ENCODE measurements around the gene FKBP15.
"Not testable (repeated sequence)": the region's sequence is repeated elsewhere in the genome, so short reads cannot be mapped to it uniquely, and the experiment has no call there.

The FKBP15 gene

DNA sequence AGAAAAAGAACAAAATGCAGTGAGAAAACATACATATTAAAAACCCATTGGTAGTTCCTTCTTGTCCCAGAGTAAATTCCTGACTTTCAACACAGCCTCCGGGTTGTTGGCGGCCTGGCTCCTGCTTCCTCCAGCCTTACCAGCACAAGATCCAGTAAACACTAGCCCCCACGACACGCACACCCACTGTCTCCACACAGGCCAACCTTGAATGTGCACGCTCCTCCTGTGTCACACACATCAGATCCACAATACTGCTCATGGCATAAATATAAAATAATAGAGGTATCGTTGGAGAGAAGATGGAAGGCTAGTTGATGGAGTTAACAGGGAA lies 72.7 kb downstream of the FKBP15 start:
- no peak for DNase-seq (ENCODE audit: low read depth in 2 of 2)

DNA sequence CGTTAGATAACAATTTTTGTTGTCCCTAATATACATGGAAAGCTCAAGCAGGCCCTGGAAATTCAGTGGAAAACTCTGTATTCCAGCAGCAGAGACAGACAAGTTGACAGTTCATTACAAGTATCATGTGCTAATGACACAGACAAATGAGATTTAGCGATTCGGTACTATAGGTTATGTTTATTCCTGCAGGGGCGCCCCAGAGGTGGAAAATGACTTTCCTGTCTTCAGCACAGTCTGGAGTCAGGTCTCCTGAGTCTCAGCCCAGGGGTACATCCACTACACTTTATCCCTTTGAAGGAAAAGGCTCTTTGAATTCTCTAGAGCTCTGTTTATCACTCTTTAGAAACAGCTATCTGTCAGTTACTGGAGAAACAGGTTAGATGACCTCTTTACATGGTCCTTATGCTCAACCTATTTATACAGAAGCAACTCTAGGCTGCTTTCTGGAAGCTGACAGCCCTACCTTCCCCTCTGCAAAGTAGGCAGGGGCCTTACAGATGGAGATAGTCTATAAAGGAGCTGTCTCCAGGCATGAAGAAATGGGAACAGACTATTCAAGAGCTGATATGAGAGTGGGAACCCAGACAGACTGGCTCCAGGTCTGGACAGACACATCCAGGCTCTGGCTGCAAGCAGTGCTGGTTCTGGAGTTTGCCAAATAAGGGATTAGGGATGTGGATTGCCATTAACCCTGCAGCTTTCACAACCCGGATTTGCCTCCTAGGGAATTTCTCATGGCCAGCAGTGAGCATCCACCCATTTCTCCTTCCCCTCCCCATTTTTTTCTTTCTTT lies 77.4 kb downstream of the FKBP15 start:
- DNase-seq (ENCODE audit: low read depth in 2 of 2) = no peak

DNA sequence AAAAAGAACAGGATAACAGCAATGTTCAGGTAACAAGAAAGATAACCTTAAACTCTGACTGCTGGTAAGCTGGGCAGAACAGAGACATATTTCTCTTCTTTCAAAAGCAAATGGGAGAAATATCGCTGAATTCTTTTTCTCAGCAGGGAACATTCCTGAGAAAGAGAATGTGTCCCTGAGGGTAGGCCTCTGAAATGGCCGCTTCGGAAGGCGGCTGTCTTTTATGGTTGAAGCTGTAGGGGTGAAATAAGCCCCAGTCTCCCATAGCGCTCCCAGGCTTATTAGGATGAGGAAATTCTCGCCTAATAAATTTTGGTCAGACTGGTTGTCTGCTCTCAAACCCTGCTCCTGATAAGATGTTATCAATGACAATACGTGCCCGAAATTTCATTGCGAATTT lies 80.2 kb downstream of the FKBP15 start:
- not testable (repeated sequence) for DNase-seq (ENCODE audit: low read depth in 2 of 2)

DNA sequence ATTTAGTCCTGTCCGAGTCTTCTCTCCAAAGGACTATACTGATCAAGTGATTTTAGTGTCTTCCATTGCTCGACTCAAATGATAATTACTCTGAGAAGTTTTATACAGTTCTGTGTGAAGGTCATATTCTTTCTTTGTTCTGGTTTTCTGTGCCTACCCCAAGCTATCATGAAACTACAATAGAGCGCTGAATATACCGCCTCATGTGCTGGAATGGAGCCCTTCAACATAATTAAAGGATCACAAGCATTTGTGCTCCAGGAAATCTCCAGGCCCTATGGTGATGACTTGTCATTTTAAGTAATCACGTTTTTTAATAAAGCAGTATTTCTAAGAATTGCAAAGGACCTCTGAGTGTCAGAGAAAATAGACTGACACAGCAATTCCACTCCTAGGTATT lies 81.1 kb downstream of the FKBP15 start:
- no peak for DNase-seq (ENCODE audit: low read depth in 2 of 2)

DNA sequence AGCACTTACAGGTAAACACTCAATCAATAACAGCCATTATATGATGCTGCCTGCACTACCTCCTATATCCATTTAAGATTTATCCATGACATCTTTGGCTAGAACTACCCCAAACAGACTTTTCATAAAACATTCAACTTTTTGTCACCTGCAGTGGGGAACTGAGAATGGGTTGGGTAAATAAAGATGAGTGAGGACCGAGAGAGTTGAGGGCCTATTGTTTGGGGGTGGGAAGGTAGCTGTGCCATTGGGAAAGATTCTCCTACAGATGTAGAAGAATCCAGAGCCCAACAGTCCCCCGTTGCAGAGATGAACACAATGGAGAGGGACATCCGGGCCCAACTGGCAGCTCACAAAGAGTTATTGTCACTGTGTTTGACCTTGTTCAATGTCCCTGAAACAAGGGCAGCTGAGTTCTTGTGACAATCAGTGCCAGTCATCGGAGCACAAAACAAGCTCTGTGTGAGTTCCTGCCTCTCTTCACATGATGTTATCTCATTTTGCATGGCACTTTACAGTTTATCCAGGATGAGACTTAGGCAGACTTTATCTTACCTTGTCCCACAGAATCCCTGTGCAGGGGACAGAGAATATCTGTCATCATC lies 81.8 kb downstream of the FKBP15 start:
- no peak for DNase-seq (ENCODE audit: low read depth in 2 of 2)

DNA sequence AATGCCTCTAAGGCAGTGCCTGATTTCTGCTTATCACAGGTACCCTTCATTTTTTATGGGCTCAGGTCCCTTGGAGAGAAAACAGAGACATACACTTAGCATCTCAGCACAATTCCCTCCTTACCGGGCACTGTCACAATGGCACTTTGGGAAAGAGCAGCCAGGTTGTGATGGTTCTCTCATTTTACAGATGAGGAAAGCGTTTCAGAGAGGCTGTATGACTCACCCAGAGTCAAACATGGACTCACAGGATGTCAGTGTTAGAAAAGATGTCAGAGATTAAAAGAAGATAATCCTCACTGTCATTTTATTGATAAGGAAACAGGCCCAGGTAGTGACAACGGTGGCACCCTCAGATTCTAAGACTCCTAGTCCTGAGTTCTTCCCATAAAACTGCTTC lies 82.3 kb downstream of the FKBP15 start:
- DNase-seq (ENCODE audit: low read depth in 2 of 2) = no peak

DNA sequence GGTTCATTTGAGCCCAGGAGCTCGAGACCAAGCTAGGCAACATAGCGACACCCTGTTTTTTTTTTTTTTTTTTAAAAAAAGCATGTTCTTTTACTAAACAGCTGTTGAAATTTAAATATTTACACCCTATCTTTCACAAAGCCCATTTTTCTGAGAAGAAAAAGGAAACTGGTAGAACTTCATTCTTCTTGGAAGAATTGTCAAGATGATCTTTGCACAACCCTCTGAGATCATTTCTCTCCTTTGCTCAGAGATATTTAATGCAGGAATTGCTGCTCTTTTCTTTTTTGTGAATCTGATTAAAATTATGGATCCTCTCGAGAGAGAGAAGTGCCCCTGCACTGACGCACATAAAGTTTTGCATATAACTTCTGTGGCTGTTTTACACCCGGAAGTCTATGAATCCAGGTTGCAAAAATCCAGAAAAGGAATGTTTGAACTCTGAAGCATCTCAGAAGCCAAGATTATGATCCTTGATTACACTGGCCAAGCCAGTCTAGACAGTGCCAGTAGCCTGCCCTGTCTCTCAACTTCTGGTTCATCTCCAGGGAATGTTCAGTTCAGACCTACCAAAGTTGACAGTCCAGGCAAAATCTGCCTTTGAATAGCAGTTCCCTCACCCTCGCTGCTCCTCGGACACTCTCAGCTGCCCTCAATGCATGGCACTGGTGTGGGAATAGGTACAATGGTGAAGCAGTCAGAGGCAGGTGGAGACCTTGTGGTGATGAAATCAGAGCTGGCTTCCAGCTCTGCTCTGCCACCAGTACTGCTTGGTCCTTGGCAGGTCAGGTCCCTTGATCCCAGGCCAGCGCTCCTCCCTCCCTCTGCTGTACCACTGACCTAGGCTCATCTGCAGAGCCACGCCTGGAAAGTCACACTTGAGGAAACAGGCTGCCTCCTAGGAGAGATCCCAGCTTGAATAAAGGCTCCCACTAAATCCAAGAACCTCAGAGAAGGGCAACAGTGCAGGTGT lies 83.6 kb downstream of the FKBP15 start:
- no peak for DNase-seq (ENCODE audit: low read depth in 2 of 2)

DNA sequence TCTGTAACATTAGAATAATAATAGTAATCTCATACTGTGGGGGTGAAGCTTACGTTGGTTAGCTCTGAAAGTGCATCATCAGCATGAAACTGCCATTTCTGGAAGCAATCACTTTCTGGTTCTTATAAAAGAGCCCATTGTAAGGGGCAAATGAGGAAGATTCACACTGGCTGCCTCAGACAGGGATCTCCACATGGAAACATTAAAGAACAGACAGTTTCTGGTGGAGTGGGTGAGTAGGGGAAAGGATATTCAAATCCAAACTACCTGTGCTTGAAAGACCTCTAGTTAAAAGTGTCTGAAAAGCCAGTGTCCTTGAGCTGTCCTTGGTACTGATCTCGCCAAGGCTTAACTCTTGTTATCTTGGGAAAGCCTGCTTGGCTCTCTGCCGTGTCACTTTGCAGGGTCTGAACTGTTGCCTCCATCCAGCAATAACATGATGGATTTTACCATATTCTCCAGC lies 89.4 kb downstream of the FKBP15 start:
- no peak for DNase-seq (ENCODE audit: low read depth in 2 of 2)

DNA sequence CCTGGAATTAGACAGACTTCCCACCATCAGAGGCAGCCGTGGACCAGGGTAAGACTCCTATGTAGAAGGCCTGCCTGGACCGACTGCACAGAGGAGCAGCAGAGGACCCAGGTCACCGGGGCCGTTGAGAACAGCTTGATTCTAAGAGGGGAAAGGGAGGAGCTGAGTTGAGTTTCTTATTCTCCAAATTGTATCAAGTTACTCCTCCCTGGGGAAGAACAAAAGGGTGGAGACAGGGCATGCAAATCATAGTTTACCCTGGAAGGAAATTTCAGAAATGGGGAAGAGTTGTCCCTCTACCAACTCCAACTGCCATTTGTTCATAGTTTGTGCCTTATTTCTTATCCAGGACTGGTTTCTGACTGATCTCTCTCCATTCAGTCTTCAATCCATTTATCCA lies 91.2 kb downstream of the FKBP15 start:
- no peak for DNase-seq (ENCODE audit: low read depth in 2 of 2)

DNA sequence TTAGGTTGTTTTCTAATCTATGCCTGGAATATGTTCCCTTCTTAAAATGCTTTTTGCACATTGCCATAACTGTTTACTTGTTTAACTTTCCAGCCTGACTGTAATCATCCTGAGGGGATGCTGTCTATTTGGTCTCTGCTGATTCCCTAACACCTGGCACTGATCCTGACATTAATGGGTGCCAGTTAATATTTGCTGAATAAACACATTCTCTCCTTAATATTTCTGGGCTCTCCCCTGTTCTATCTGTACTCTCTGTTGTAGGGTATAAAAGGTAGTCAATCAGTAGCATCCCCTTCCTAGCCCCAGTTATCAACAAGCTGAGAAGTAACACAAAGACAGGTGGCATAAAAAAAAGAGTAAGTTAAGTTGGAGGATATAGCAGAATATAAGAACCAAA lies 91.6 kb downstream of the FKBP15 start:
- DNase-seq (ENCODE audit: low read depth in 2 of 2) = no peak

DNA sequence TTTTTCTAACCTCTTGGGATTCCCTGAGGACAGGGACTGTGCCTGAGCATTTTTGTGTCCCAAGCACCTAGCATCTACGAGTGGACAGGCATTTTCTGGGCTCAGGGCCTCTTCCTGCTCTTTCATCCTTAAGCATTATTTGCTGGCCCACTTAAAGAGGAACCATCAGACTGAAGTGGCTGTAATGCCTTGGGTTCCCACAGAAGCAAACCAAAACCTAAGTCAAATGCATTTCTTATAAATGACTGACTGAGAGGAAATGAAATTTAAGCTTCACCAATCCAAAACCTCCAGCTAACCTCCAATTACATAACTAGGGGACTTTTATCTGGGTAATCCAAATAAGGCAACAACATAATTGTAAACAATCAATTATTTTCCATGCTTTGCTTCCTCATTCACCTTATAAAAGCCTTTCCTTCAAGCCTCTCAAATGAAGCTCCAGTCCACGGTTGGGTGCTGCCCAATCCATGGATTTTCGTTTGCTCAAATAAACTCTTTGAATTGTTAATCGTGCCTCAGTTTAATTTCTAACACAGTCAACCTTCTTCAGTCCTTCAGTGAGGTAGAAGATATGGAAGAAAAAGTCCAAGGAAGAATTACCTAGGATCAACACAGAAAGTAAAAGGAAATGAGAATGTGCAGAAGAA lies 95.6 kb downstream of the FKBP15 start:
- DNase-seq (ENCODE audit: low read depth in 2 of 2) = no peak

DNA sequence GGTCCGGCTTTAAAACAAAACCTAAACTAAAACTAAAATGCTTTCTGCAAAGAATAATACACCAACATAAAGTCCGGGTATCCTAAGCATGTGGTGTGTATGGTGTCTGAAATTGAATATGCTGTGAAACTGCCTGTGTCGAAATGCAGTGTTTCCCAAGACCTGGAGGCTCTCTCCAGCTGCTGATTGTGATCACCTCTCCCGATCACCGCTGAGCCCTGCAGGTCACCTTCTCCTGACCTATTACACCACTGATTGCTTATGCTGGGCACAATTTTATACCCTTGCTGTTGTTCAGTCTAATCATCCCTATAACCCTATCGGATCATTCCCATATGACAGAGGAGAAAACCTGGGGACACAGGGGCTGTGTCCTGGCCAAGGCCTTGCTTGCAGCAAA lies 102.2 kb downstream of the FKBP15 start:
- DNase-seq (ENCODE audit: low read depth in 2 of 2) = not testable (repeated sequence)

Data from stimulated activated CD8-positive, alpha-beta memory T cell treated with anti-CD3 and anti-CD28 coated beads, Interleukin-15, amount 100 ng/mL, for 48 hours (primary cell).